Measurements from ENCODE around the gene RAPGEF1.

Gene RAPGEF1

DNA sequence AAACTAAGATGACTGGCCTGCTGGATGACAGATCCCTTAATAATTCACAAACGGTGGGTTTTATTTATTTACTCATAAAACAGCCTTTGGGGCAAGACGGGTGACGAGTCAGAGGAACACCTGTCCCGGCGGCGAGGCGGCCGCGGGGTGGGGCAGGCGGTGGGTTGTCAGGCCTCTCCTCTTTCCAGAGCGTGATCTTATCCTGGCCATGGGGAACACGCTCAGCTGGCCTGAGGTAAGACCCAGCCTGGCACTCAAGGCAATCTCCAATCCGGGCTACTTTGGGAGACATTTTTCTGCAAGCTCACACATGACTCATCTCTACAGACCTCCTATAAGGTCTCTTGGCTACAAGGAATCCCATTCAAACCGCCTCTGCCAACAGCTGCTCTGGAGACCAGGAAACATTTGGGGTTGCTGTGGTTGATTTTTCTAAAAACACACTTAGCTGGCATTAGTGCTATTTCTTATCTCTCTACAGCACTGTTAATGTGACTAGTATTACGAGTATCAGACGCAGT is 6.3 kb downstream of the RAPGEF1 start:
- peak in 1 of 2 experiments; percentile 32 for DNase-seq (ENCODE audit: low read depth in 1 of 2, low spot score in 1 of 2)
- in situ Hi-C loops (cut with HindIII; ENCODE audit: low pct_unique_long_range_greater_than_20kb, low sequenced_read_pairs), result no loop called here
- no peak for TF ChIP-seq JUND (IDR thresholded peaks at IDR 0.05; ENCODE audit: low read depth)

DNA sequence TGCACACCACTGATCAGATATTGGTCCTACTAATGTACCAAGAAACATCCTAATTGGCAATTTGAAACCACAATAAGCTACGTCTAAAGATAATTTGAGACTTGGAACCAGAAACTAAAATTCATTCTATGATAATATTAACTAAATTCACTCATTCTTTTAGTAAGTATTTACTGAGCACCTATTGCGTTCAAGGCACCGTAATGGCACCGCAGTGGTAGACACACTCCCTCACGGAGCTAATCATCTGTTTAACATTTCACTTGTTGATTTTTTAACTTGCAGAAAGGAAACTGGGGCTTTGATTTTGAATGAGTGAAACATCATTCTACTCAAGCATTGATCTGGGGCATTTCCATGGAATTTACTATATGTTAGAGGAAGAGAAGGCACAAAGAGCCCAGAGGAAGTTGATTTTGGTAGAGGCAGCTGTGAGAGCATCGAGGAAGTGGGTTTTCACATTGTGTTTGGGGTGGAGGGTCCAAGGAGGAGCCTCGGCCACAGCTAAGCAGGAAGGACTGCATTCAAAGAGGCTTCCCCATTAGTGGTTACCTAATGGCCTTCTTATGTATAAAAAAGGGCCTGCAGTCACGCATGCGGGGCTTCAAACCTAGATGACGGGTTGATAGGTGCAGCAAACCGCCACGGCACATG is 7.1 kb downstream of the RAPGEF1 start:
- TF ChIP-seq JUND (IDR thresholded peaks at IDR 0.05; ENCODE audit: low read depth), result no peak
- in situ Hi-C loops (cut with HindIII; ENCODE audit: low pct_unique_long_range_greater_than_20kb, low sequenced_read_pairs), result no loop called here
- DNase-seq (ENCODE audit: low read depth in 1 of 2, low spot score in 1 of 2), result no peak

DNA sequence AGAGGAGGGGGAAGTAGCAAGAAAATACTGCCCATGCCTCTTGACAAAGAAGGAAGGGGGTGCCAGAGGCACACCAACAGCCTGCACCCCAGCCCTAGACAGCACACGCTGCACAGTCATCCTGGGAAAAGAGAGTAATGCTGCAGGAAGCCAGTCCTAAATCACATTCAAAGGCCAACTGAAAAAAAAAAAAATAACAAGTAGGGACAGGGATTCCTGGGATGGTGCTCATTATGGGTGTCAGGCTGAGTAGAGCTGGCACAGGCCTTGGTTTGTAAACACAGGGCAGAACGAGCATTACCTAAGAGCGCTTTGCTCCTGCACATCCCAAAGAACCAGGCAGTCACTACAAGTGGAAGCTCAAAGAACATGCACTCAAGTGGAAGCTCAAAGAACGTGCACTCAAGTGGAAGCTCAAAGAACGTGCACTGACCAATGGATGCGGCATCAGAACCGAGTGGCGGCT is 7.8 kb downstream of the RAPGEF1 start:
- no peak for TF ChIP-seq JUND (IDR thresholded peaks at IDR 0.05; ENCODE audit: low read depth)
- in situ Hi-C loops (cut with HindIII; ENCODE audit: low pct_unique_long_range_greater_than_20kb, low sequenced_read_pairs), result no loop called here

DNA sequence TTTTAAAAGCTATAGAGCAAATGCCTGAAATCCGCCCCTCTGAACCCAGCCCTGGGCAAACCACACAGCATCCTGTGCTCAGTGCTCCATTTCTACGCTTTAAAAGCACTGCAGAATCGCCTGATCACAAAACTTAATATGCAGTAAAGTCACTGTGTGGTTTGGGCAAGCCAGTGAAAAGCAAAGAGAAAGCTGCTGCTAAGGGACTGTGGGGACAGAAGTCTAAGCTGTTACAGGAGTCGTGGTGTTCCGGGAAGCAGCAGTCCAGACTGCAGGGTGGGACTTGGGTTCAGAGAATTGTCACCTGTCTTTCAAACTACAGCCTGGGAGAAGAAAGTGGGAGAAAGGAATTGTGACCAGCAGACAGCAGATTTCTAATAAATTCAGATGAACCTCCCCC is 8.2 kb downstream of the RAPGEF1 start:
- no peak for DNase-seq (ENCODE audit: low read depth in 1 of 2, low spot score in 1 of 2)
- in situ Hi-C loops (cut with HindIII; ENCODE audit: low pct_unique_long_range_greater_than_20kb, low sequenced_read_pairs), result no loop called here
- no peak for TF ChIP-seq JUND (IDR thresholded peaks at IDR 0.05; ENCODE audit: low read depth)

More for the DNA sequence above, 7.8 kb downstream of the RAPGEF1 start:
- DNase-seq (ENCODE audit: low read depth in 1 of 2, low spot score in 1 of 2), result peak; percentile 50 to 55

DNA sequence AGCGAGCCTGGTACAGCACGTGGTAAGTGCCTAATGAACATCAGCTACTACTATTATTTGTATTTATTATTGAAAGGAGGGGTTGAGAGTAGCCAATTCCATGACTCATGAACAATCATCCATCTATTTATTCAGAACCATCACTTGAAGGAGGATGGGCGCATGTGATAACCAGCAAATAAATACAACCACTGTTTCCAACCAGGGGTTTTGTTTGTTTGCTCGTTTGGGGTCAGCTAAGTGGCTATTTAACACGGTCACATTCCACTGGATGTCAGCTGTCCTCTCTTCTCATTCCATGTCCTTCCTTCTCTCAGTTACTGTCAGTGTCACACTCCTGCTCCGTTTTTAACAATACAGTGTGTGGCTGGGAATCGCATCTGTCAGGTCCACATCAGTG is 8.6 kb downstream of the RAPGEF1 start:
- TF ChIP-seq JUND (IDR thresholded peaks at IDR 0.05; ENCODE audit: low read depth), result no peak
- in situ Hi-C loops (cut with HindIII; ENCODE audit: low pct_unique_long_range_greater_than_20kb, low sequenced_read_pairs), result no loop called here
- DNase-seq (ENCODE audit: low read depth in 1 of 2, low spot score in 1 of 2), result no peak

DNA sequence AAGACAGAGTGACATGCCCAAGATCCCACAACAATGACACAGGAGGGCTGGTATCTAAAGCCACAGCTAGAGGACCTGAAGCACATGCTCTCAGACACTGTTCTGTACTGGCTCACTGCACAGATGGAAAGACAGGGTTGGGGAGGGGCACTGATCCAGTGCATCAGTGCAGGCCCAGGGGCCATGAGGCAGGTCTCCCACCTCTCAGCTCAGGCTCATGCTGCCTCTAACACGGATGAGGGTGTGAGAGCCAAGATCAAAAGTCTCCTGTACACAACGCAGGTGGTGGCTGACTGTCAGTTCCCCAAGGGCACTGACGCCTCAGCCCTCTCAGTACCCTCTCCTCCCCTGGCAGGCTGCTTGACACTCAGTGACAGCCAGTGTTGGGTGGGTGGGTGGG is 10.9 kb downstream of the RAPGEF1 start:
- no peak for DNase-seq (ENCODE audit: low read depth in 1 of 2, low spot score in 1 of 2)
- no peak for TF ChIP-seq JUND (IDR thresholded peaks at IDR 0.05; ENCODE audit: low read depth)
- in situ Hi-C loops (cut with HindIII; ENCODE audit: low pct_unique_long_range_greater_than_20kb, low sequenced_read_pairs), result no loop called here

DNA sequence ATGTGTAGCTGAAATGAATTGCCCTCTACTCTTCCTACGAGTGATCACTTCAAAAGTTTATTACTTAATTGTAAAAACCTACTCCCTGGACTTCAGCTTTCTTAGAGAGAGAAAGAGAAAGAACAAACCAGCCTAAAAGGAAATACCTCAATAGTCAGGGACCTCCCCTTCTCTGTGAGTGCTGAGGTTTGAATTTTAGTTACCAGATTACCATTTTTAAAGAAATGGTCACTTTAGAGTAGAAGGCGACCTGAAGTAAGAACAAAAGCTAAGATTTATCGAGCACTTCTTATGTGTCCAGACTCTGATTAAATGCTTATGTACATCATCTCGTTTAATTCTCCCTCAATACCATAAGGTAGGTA is 11.3 kb downstream of the RAPGEF1 start:
- no peak for DNase-seq (ENCODE audit: low read depth in 1 of 2, low spot score in 1 of 2)
- in situ Hi-C loops (cut with HindIII; ENCODE audit: low pct_unique_long_range_greater_than_20kb, low sequenced_read_pairs), result no loop called here
- TF ChIP-seq JUND (IDR thresholded peaks at IDR 0.05; ENCODE audit: low read depth), result no peak

DNA sequence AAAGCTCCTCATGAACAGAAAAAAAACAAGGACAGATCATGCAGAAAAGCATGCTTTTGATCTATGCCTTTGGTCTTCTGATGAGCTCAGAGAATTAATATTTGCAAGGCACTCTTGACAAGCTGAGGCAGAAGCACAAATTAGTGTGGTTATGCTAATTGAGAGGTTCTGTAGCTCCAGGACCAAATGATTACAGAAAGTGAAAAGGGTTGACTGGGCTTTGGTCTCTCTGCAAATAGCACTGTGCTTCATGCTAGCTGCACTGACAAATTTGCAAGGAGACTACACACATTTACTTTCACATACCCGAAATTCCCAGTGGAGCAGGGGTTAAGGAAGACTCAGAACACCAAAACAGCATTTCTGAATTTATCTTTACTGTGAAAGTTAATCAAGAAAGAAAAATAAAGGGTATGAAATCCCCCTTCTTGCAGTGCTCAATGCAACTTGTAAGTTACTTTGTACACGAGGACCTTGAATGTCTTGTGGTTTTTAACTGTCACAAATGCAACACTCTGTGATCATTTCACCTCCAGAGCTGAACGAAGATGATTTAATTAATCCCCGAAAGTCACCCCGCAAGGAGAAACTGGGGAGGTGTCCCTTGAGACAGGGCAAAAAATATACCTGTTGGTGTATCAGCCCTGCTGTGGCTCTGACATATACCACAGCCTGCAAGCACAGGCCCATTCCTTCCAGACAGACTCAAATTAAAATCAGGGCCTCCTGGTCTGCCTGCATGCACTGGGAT is 11.9 kb downstream of the RAPGEF1 start:
- in situ Hi-C loops (cut with HindIII; ENCODE audit: low pct_unique_long_range_greater_than_20kb, low sequenced_read_pairs), result no loop called here
- DNase-seq (ENCODE audit: low read depth in 1 of 2, low spot score in 1 of 2), result no peak
- TF ChIP-seq JUND (IDR thresholded peaks at IDR 0.05; ENCODE audit: low read depth), result no peak

DNA sequence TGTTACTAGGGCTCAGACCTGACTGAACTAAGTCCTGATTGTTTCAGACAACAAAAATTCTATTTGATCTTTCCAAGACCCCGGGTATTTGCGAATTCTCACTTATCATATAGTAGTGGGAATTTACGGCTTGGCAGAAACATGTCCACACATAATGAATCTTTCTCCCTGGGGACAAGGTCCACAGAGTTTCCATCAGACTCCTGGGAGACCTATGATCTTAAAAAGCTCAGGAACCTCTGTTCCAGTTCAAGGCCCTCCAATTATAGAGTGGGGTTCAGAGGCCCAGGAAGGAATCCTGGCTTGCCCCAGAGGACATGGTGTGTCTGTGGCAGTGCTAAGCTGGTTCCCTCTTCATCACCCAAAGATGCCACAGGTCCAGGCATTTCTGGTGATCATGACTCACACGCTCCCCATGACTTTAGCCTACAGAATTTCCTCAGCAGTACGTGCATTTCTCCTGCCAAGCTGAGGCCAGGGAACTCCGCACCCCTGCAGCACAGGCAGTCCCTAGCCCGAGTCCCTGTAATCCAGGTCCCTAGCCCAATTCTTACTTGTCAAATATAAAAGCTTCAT is 12.6 kb downstream of the RAPGEF1 start:
- in situ Hi-C loops (cut with HindIII; ENCODE audit: low pct_unique_long_range_greater_than_20kb, low sequenced_read_pairs), result no loop called here
- TF ChIP-seq JUND (IDR thresholded peaks at IDR 0.05; ENCODE audit: low read depth), result no peak
- no peak for DNase-seq (ENCODE audit: low read depth in 1 of 2, low spot score in 1 of 2)

DNA sequence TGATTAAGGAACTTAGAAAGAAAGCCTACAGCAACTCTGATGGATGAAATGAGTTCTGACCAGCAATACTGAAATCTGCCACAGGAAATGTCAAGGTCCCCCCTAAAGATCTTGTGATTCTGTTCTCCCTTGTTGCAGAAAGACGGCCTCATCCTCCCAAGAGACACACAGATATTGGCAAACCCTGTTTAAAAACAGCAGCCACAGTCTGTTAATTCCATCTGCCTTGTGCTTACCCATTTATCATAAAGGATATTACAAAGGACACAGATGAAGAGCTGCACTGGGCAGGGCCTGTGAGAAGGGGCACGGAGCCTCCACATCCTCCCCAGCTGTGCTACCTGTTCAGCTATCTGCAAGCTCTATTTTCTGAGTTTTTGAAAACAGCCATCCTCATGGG is 15.2 kb downstream of the RAPGEF1 start:
- in situ Hi-C loops (cut with HindIII; ENCODE audit: low pct_unique_long_range_greater_than_20kb, low sequenced_read_pairs), result no loop called here
- TF ChIP-seq JUND (IDR thresholded peaks at IDR 0.05; ENCODE audit: low read depth), result no peak
- DNase-seq (ENCODE audit: low read depth in 1 of 2, low spot score in 1 of 2), result no peak

DNA sequence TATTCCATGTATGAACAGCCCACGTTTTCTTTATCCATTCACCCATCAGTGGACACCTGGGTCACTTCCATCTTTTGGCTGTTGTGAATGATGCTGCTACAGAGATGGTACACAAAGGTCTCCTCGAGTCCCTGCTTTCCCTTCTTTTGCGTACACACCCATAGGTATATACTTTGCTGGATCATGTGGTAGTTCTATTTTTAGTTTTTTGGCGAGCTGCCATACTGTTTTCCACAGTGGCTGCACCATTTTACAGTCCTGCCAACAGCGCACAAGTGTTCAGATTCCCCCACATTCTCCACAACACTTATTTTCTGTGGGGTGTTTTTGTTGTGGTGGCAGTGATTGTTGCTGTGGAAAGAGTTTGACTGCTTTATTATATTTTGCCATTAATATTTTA is 16.2 kb downstream of the RAPGEF1 start:
- in situ Hi-C loops (cut with HindIII; ENCODE audit: low pct_unique_long_range_greater_than_20kb, low sequenced_read_pairs), result no loop called here
- TF ChIP-seq JUND (IDR thresholded peaks at IDR 0.05; ENCODE audit: low read depth), result no peak
- no peak for DNase-seq (ENCODE audit: low read depth in 1 of 2, low spot score in 1 of 2)

DNA sequence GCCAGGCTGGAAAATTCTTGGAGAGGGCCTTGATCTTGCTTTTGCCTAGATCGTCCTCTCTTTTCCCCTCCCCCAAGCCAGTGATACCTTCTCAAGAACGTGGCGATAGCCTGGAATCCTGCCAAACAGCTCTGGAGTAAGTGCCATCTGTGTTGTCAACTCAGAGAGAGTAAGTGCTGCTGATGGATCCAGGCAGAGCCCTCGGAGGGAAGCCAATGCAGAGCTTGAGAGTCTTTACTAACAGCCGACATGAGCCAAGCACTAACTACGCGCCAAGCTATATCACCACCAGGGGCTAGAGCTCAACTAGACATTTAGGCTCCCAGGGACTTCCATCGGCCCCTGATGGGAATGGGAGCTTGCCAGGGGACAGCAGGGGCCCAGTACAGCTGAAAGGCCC is 17.6 kb downstream of the RAPGEF1 start:
- DNase-seq (ENCODE audit: low read depth in 1 of 2, low spot score in 1 of 2), result no peak
- TF ChIP-seq JUND (IDR thresholded peaks at IDR 0.05; ENCODE audit: low read depth), result no peak
- in situ Hi-C loops (cut with HindIII; ENCODE audit: low pct_unique_long_range_greater_than_20kb, low sequenced_read_pairs), result no loop called here

DNA sequence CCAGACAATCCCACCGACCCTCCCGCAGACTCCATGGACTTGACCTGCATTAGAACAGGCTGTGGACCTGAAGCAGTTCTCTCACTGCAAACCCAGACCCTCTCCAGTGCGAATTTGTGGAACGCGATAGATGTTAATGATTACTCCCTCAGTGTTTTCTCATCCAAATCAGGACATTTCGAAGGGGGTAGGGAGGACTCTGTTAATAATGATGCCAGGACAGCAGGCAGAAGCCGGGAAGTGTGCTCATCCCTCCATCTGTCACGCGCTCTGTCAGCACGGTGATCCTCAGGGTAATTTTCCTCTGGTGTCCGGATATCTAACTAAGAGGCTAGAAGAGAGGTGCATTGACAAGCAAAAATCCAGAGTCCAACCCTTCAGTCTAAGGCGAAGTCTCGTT is 18.8 kb downstream of the RAPGEF1 start:
- no peak for DNase-seq (ENCODE audit: low read depth in 1 of 2, low spot score in 1 of 2)
- in situ Hi-C loops (cut with HindIII; ENCODE audit: low pct_unique_long_range_greater_than_20kb, low sequenced_read_pairs), result no loop called here
- no peak for TF ChIP-seq JUND (IDR thresholded peaks at IDR 0.05; ENCODE audit: low read depth)

Measured in T47D (cell line).